SU-DHL-6 (cell line): ENCODE results near the gene CARMIL3.

Experiments
- H2AFZ ChIP-seq: fragments of 200-600 bp; sonication (generic); 2 replicates; pipeline ENCODE4 v1.6.1; 2014; ENCODE audit warnings: low read depth, mild to moderate bottlenecking, moderate library complexity, mixed read lengths, antibody characterized with exemption, low read length; ENCODE audit not compliant: severe bottlenecking
- H3F3A ChIP-seq: fragments of 200-600 bp; shearing (Covaris generic); 2 replicates; pipeline ENCODE4 v1.6.0; 2016; ENCODE audit warnings: antibody characterized with exemption, mild to moderate bottlenecking; ENCODE audit not compliant: insufficient read depth
- H3K27ac ChIP-seq: fragments of 200-600 bp; sonication (generic); 2 replicates; pipeline ENCODE4 v1.5.1; 2016; ENCODE audit warnings: low read depth, mild to moderate bottlenecking, low read length, moderate library complexity, mixed read lengths
- H3K27me3 ChIP-seq: fragments of 200-600 bp; sonication (generic), shearing (Covaris generic); 2 replicates; pipeline ENCODE4 v1.6.0; 2014; ENCODE audit warnings: mild to moderate bottlenecking, low read length
- H3K36me3 ChIP-seq: fragments of 200-600 bp; sonication (generic); 2 replicates; pipeline ENCODE4 v1.6.1; 2014; ENCODE audit warnings: mild to moderate bottlenecking, low read length, mixed read lengths
- H3K4me2 ChIP-seq: fragments of 300-600, 200-600 bp; shearing (Covaris generic), sonication (generic); 2 replicates; pipeline ENCODE4 v1.6.0; 2014; ENCODE audit warnings: low read length, low read depth, mild to moderate bottlenecking; ENCODE audit not compliant: poor library complexity, severe bottlenecking
- H3K4me3 ChIP-seq: fragments of 200-600 bp; sonication (generic); 2 replicates; pipeline ENCODE4 v1.5.1; 2014; ENCODE audit warnings: antibody characterized with exemption, low read length, mild to moderate bottlenecking, mixed read lengths; ENCODE audit not compliant: insufficient read depth, poor library complexity, severe bottlenecking
- H3K79me2 ChIP-seq: fragments of 200-600 bp; sonication (generic); 2 replicates; pipeline ENCODE4 v1.6.1; 2014; ENCODE audit warnings: mild to moderate bottlenecking, low read length, moderate library complexity; ENCODE audit not compliant: insufficient read depth
- H3K9ac ChIP-seq: fragments of 200-600 bp; sonication (generic); 2 replicates; pipeline ENCODE4 v1.7.0; 2014; ENCODE audit warnings: mild to moderate bottlenecking, low read length
- H3K9me2 ChIP-seq: fragments of 200-600 bp; sonication (generic); replicated peaks from 2 replicates; pipeline ENCODE4 v1.6.1; 2014; ENCODE audit warnings: low read length; ENCODE audit not compliant: insufficient read depth
- H3K9me3 ChIP-seq: fragments of 200-600 bp; sonication (generic); 2 replicates; pipeline ENCODE4 v1.6.1; 2014; ENCODE audit warnings: low read length, mixed read lengths; ENCODE audit not compliant: insufficient read depth
- H4K20me1 ChIP-seq: fragments of 200-600 bp; sonication (generic); 2 replicates; pipeline ENCODE4 v1.6.1; 2014; ENCODE audit warnings: low read depth, mild to moderate bottlenecking, antibody characterized with exemption, low read length, moderate library complexity, mixed read lengths
- EZH2phosphoT487 ChIP-seq: fragments of 200-600 bp; sonication (generic), shearing (Covaris generic); conservative IDR thresholded peaks from 2 replicates; pipeline ENCODE4 v1.6.1; 2018; ENCODE audit warnings: mild to moderate bottlenecking, antibody characterized with exemption, low read length, moderate library complexity, mixed read lengths
- TF ChIP-seq, protein P1 (sequence below): fragments of 200-600 bp; sonication (generic); IDR thresholded peaks from one replicate; pipeline ENCODE4 v1.5.1; 2017; ENCODE audit warnings: antibody characterized with exemption, mild to moderate bottlenecking, low read length, moderate library complexity; ENCODE audit not compliant: insufficient read depth, poor library complexity, severe bottlenecking

Gene CARMIL3

DNA sequence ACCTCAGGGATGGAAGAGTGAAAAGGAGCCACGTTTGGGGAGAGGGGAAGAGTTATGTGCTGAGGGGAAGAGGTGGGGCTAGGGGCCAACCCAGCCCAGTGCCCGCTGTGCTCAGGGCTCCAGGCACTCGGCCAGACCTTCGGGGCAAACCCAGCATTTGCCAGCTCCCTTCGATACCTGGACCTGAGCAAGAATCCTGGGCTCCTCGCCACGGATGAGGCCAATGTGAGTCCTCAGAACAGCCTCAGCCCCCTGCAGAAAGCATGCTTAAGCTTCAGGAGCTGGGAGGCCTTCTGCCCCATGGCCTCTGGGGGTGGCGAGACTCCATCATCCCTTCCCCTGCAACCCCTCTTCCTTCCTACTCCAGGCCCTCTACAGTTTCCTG, 5.0 kb downstream of the CARMIL3 start:
- no peak overlapping the region for H3K9ac ChIP-seq
- no peak overlapping the region for H3K4me3 ChIP-seq
- H4K20me1 ChIP-seq = no peaks in the 10 kb centered on the region
- H3K27ac ChIP-seq = no peak overlapping the region
- H3K4me2 ChIP-seq = no peak overlapping the region
- H3K27me3 ChIP-seq = no peaks in the 10 kb centered on the region
- H3K36me3 ChIP-seq = no peaks in the 10 kb centered on the region
- H3K9me3 ChIP-seq = no peaks in the 10 kb centered on the region
- H3F3A ChIP-seq = no peaks in the 10 kb centered on the region
- no peak for TF ChIP-seq EZH2phosphoT487
- TF ChIP-seq, protein P1, sequence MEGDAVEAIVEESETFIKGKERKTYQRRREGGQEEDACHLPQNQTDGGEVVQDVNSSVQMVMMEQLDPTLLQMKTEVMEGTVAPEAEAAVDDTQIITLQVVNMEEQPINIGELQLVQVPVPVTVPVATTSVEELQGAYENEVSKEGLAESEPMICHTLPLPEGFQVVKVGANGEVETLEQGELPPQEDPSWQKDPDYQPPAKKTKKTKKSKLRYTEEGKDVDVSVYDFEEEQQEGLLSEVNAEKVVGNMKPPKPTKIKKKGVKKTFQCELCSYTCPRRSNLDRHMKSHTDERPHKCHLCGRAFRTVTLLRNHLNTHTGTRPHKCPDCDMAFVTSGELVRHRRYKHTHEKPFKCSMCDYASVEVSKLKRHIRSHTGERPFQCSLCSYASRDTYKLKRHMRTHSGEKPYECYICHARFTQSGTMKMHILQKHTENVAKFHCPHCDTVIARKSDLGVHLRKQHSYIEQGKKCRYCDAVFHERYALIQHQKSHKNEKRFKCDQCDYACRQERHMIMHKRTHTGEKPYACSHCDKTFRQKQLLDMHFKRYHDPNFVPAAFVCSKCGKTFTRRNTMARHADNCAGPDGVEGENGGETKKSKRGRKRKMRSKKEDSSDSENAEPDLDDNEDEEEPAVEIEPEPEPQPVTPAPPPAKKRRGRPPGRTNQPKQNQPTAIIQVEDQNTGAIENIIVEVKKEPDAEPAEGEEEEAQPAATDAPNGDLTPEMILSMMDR = no peak
- no peaks in the 10 kb centered on the region for H3K79me2 ChIP-seq
- H3K9me2 ChIP-seq = no peaks in the 10 kb centered on the region
- H2AFZ ChIP-seq = no peak overlapping the region

- no peaks in the 10 kb centered on the region for H3K79me2 ChIP-seq
- H3K9ac ChIP-seq = no peak overlapping the region
- no peaks in the 10 kb centered on the region for H4K20me1 ChIP-seq
- TF ChIP-seq, protein P1 = no peak
- TF ChIP-seq EZH2phosphoT487 = no peak
- no peaks in the 10 kb centered on the region for H3F3A ChIP-seq
- no peaks in the 10 kb centered on the region for H3K36me3 ChIP-seq
- no peaks in the 10 kb centered on the region for H3K9me2 ChIP-seq
- no peak overlapping the region for H3K4me3 ChIP-seq
- no peaks in the 10 kb centered on the region for H3K27me3 ChIP-seq
- no peak overlapping the region for H3K27ac ChIP-seq
- no peak overlapping the region for H3K4me2 ChIP-seq
- no peak overlapping the region for H2AFZ ChIP-seq
- no peaks in the 10 kb centered on the region for H3K9me3 ChIP-seq
Observed at GRCh38 chr14:24057271-24057670, 5.5 kb downstream of the CARMIL3 start.

DNA sequence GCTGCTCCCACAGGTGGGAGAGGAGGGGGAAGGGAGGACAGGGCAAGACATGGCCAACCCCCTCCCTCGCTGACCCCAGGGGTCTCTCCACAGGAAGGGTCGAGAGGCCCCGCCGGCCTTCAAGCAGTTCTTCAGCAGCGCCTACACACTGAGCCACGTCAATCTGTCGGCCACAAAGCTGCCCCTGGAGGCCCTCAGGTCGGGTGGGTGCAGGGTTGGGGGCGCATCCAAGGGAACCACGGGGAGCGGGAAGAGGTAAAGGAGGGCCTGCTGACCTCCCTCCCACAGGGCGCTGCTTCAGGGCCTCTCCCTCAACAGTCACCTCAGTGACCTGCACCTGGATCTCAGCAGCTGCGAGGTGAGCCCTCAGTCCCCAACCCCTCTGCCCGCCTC, 6.1 kb downstream of the CARMIL3 start:
- H3K79me2 ChIP-seq = no peaks in the 10 kb centered on the region
- H3K9me2 ChIP-seq = no peaks in the 10 kb centered on the region
- H3K4me2 ChIP-seq = no peak overlapping the region
- H3K9ac ChIP-seq = no peak overlapping the region
- H3K9me3 ChIP-seq = no peaks in the 10 kb centered on the region
- H3K27me3 ChIP-seq = no peaks in the 10 kb centered on the region
- TF ChIP-seq EZH2phosphoT487 = no peak
- TF ChIP-seq, protein P1 = no peak
- H4K20me1 ChIP-seq = no peaks in the 10 kb centered on the region
- H3K27ac ChIP-seq = no peak overlapping the region
- H3K4me3 ChIP-seq = no peak overlapping the region
- no peak overlapping the region for H2AFZ ChIP-seq
- no peaks in the 10 kb centered on the region for H3F3A ChIP-seq
- no peaks in the 10 kb centered on the region for H3K36me3 ChIP-seq
